Esophagus mucosa (tissue), 1 donor: ENCODE data around the gene TMTC2. TPM values are rescaled to one million over a fixed set of nuclear protein-coding genes. Genes with fewer than 3 reads are reported as not detected.
A peak's percentile ranks its signal among the peaks of the same experiment; 100 is the strongest.

Source experiments
- ATAC-seq: fragments of 200-7000 bp; cut with Tn5 transposase; one replicate; pipeline ENCODE4 v1.9.1; 2020
- total RNA-seq: library from RNA; stranded (reverse); gene quantifications from one replicate; pipeline ENCODE4 v1.2.4, GENCODE V29; 2023
- donor health status: DM: yes; HTN: yes; CAD: no.

Gene TMTC2
- total RNA-seq, 1 donor from 2014 or later, result 17.5 TPM

GRCh38 chr12:82848845-82849244 lies 162.1 kb downstream of the TMTC2 start:
- ATAC-seq, result no peak

DNA sequence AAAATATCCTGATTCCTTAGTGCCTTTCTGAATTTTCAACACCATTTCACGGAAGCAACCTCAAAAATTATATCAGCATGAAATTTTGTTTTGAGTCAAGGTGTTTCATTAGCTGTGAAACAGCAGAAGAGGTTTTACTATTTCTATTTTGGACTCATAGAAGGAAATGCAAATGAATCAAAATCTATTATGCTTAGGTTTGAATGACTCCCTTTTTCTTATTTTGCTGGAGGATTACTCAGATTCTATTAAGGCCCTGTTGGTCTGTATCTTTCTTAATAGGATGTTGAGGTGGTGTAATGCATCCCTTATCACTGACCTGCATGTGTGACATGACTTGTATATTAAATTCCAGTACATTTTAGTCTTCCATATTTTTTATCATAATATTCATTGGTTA lies 165.8 kb downstream of the TMTC2 start:
- no peak for ATAC-seq

DNA sequence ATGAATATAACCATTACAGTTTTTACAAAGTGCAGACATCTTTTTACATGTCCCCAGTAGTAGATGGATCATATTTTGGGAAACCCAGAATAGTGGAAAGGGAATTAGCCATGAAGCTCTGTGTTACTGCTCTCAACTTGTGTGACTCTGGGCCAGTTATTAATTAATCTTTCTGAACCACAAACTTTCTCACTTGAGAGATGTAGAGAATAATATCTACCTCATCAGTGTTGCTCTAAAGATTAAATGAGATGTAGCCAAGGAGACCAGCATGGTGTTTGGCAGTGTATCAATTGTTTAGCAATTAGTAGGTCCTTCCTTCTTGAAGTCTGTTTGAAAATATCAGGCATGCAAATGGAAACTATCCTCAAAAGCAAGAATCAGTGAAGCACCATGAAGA lies 169.2 kb downstream of the TMTC2 start:
- ATAC-seq, result no peak

DNA sequence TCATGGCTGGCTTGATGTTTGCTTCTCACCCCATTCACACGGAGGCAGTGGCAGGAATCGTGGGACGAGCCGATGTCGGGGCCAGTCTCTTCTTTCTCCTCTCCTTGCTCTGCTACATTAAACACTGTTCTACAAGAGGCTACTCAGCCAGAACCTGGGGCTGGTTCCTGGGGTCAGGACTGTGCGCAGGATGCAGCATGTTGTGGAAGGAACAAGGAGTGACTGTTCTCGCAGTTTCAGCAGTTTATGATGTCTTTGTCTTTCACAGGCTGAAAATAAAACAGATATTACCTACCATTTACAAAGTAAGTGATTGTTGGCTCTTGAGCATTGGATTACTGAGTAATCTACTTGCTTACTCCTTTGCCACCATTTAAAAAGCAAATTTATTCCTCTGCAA lies 170.6 kb downstream of the TMTC2 start:
- ATAC-seq, result no peak

- ATAC-seq, result no peak
Measured at GRCh38 chr12:82857911-82858533, 171.3 kb downstream of the TMTC2 start.

- ATAC-seq, result no peak
Measured at GRCh38 chr12:82858534-82858917, 171.8 kb downstream of the TMTC2 start.

GRCh38 chr12:82862069-82862841 lies 175.5 kb downstream of the TMTC2 start:
- ATAC-seq, result no peak

DNA sequence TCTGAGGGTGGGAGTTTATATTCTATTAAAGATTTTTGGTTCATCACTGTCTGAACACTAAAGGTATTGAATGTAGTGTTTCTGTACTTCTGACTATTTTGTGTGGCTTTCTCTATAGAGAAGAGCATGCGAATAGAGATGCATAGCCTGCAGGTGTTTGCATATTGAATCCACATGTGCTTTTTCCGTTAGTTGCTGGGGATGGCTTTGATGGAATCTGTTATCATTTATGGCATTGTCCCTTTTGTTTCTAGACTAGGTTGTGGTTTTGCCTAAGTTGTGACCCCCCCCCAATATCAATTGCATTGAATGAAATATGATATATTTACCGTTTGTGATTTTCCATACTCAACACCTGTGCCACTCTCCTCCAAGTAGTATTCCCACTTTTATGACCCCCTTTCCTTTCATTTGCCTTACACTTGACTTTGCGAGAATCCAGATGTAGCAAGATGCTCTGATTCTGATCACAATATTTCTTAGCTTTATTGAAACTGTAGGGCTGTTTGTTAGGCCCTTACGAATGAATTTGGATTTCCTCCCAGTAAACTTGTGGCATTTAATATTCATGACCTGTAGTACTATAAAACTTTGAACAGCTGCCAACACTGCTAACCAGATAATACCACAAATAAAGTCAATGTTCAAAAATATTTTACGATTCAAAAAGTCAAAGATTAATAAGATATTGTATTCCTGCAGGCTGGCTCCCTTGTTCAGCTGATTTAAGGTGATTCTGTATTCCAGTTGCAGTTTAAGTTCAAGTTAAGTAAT lies 176.4 kb downstream of the TMTC2 start:
- ATAC-seq, result no peak

- ATAC-seq, result no peak
Measured at GRCh38 chr12:82866227-82866775, 179.6 kb downstream of the TMTC2 start.

DNA sequence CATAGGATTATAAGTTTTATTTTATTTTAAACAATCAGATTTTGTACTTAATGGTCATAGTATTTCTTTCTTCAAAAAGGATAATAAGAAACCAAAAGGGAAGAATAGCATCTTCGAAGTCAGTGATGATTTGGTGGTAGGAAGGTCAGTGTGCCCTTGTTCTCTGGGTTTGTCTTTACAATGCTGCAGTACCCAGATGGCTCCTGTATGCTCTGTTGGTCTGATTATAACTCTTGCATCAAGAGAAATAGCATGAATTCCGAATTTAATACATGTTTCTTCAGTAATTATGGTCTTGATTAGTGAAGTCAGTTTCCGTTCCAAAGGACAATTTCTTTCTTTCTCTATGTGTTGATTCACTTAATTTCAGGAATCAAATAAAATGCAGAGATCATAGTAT lies 180.2 kb downstream of the TMTC2 start:
- no peak for ATAC-seq

DNA sequence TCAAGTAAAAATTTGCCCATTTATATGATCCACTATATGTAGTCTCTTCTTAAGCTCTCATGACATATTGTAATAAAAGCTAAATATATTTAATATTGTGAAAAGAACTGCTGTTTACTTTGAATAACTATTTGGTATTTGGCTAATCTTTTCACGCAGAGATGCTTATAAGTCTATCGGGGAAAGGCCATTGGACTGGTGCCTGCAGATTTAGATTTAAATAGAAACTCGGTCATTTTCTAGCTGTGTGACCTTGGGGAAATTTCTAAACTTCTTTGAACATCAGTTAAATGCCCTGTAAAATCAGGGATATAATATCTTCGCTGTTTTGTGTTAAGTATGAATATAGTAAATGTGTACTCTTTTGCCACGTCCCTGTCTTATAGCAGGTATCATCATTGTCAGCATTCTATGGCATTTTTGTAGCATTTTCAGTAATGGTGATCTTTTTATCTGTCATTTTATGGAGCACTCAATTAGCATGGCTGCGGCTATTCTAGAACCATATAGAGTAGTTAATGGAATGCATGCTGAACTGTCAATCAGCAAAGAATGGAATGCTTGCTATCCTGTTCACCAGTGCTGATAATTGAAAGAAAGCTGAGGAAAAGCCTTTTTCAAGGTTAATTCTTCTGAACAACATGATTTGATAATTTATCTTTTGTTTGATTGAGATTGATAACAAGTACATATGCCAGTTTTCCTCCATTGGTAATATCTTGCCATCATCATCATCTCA lies 181.2 kb downstream of the TMTC2 start:
- no peak for ATAC-seq

DNA sequence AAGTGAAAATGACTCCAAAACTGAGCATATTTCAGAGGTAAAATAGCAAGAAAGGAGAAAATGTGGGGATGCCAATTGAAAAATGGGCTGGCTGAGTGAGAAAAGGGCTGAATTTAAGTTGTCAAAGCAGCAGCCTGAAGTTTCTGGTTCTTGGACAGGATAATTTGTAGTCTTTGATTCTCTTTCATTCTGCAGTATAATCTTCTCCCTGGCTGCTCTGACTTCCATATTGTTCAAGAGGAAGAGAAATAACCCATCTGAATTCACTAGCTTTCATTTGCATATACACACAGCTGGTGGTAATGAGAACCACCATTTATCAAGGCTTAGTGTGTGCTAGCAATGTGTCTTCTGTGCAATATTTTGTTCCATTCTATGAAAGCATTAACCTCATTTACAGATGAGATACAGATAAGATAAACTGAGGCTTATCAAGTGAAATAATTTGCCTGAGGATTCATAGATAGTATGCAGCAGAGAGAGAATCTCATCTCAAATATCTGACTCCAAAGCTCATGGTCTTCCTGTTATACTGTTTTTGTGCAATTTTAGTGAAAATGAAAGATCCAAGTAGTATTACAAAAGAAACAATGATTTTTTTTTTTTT lies 184.2 kb downstream of the TMTC2 start:
- no peak for ATAC-seq

- no peak for ATAC-seq
Measured at GRCh38 chr12:82872088-82872487, 185.4 kb downstream of the TMTC2 start.

DNA sequence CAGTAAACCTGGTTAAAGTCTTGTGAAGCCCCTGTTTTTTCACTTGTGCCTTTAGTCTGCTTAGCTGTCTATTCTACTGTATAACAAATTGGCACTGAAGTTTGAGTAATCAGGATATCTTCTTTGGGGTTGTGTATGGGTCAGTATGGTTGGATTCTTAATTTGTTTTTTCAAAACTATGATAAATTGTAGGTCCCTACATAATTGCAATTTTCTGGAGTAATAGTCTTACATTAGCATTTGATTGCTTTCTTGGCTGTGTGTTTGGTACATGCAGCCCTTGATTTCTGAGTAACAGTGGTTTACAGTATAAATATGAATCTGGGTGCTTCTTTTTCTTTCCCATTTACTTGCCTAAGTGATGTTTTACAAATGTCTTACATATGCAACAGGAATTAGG lies 186.6 kb downstream of the TMTC2 start:
- no peak for ATAC-seq

GRCh38 chr12:82873951-82874350 lies 187.2 kb downstream of the TMTC2 start:
- peak; percentile 47 for ATAC-seq

DNA sequence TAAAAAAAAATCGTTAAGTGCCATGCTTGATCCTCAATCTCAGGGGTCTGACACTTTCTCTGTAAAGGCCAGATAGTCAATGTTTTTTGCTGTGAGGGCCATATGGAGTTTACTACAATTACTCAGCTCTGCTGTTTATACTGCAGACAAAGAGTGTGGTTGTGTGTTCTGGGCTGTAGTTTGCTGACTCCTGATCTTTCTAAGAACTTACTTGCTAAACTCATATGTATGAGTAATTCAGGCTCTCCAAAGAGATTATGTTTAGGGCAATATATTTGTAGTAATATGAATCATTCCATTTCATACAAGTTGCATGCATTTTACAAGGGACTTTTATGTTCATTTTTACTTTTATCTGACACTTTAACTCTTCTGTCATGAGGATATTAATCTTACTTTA lies 188.2 kb downstream of the TMTC2 start:
- ATAC-seq, result peak; percentile 95

GRCh38 chr12:82876075-82876474 lies 189.4 kb downstream of the TMTC2 start:
- no peak for ATAC-seq

- peak; percentile 57 for ATAC-seq
Measured at GRCh38 chr12:82877963-82878362, 191.3 kb downstream of the TMTC2 start.

DNA sequence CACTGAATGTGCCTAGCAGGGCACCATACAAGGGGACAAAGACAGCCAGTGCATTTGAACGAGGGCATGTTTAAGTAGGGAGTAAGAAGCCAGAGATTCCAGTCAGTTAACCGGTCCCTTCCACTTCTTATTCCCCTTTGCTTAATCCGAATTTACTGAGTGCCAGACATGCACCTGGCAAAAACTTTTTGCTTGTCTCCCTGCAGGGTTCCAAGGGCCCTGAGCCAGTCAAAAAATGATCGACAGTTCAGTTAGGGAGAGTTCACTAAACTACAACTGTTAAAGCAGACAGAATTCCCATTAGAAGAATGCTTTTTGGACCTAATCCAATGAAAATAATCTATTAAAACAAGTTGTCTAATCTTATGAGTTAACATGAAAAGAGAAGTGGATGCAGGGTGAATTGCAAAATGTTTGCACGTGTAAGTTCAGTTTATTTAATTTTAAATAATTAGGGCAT lies 193.8 kb downstream of the TMTC2 start:
- ATAC-seq, result no peak

- no peak for ATAC-seq
Measured at GRCh38 chr12:82883394-82884355, 197.0 kb downstream of the TMTC2 start.
